ENCODE measurements around the gene LRRC75A. TPM values are rescaled to one million over a fixed set of nuclear protein-coding genes. Genes with fewer than 3 reads are reported as not detected.

The LRRC75A gene
- total and polyA plus RNA-seq, 2 of the 8 experiments (the other 6 are each of a cell fraction or from before 2014, with no cell fraction given), result 9.7 to 9.9 TPM

- TF ChIP-seq CHD7 (IDR thresholded peaks at IDR 0.05; ENCODE audit: insufficient replicate concordance, low read length), result no peak
- no peak for TF ChIP-seq POLR2A (IDR thresholded peaks at IDR 0.05; ENCODE audit: control extremely low read depth in 1 of 2, low read depth in 2 of 2, low read length in 2 of 2)
- TF ChIP-seq SUZ12 (IDR thresholded peaks at IDR 0.05; ENCODE audit: low read length), result no peak
- no peak for TF ChIP-seq GABPA (IDR thresholded peaks at IDR 0.05; ENCODE audit: borderline replicate concordance, insufficient read depth, low read length)
- no peak for TF ChIP-seq RXRA (IDR thresholded peaks at IDR 0.05; ENCODE audit: insufficient read depth, low read depth, low read length)
- TF ChIP-seq JUND (IDR thresholded peaks at IDR 0.05; ENCODE audit: low read length), result no peak
- TF ChIP-seq ASH2L (IDR thresholded peaks at IDR 0.05; ENCODE audit: low read length), result no peak
- no peak for TF ChIP-seq SP4 (IDR thresholded peaks at IDR 0.05; ENCODE audit: low read length)
- no peak for TF ChIP-seq RFX5 (IDR thresholded peaks at IDR 0.05; ENCODE audit: borderline replicate concordance, low read depth, low read length)
- TF ChIP-seq CREB1 (IDR thresholded peaks at IDR 0.05), result no peak
- no peak for TF ChIP-seq TEAD4 (IDR thresholded peaks at IDR 0.05; ENCODE audit: low read depth, low read length)
- TF ChIP-seq KDM5A (IDR thresholded peaks at IDR 0.05; ENCODE audit: low read length), result no peak
- no peak for TF ChIP-seq HDAC6 (IDR thresholded peaks at IDR 0.05; ENCODE audit: low read depth, low read length)
- TF ChIP-seq FOSL1 (IDR thresholded peaks at IDR 0.05; ENCODE audit: insufficient read depth, low read depth, low read length), result no peak
Observed at GRCh38 chr17:16482253-16482652, 9.7 kb downstream of the LRRC75A start (continued).

All from H1 (cell line).